Transverse colon (tissue), 4 donors: ENCODE results near the gene ENTHD1. TPM values are rescaled to one million over a fixed set of nuclear protein-coding genes. Genes with fewer than 3 reads are reported as not detected.
A peak's percentile ranks its signal among the peaks of the same experiment; 100 is the strongest.

Experiments used
- DNase-seq: peaks from one replicate; pipeline ENCODE4 v3.0.0-alpha.2; 2019
- H3K27ac ChIP-seq, 4 donors: fragments of 200-600 bp; sonication (generic); 2 replicates each; pipeline ENCODE4 v1.5.1; 2016 to 2018; ENCODE audit warnings: inconsistent platforms in 4 of 4
- H3K27me3 ChIP-seq: fragments of 200-600 bp; sonication (generic); 2 replicates; pipeline ENCODE4 v1.5.1; 2017; ENCODE audit warnings: inconsistent platforms
- H3K36me3 ChIP-seq, 4 donors: fragments of 200-600 bp; sonication (generic); 2 replicates each; pipeline ENCODE4 v1.5.1; 2017 to 2019; ENCODE audit warnings: inconsistent platforms in 4 of 4
- H3K4me1 ChIP-seq, 4 donors: fragments of 200-600 bp; sonication (generic); 2 replicates each; pipeline ENCODE4 v1.5.1; 2017 to 2020; ENCODE audit warnings: inconsistent platforms in 4 of 4
- H3K4me3 ChIP-seq, 4 donors: fragments of 200-600 bp; sonication (generic); 1 replicate in 1 of 4; 2 replicates in 3 of 4; pipeline versions ENCODE4 v1.5.1 to v1.6.1; 2017 to 2019; ENCODE audit warnings: inconsistent platforms in 4 of 4
- H3K9me3 ChIP-seq, 2 donors: fragments of 200-600 bp; sonication (generic); 2 replicates each; pipeline ENCODE4 v1.5.1; 2017 to 2019; ENCODE audit warnings: inconsistent platforms in 2 of 2
- EP300 ChIP-seq: sonication (generic); formaldehyde crosslinking; IDR thresholded peaks from one replicate; pipeline ENCODE4 v1.6.1; 2017; ENCODE audit warnings: antibody characterized with exemption, low read depth
- POLR2A ChIP-seq: fragments of 450-650 bp; IDR thresholded peaks from one replicate; pipeline ENCODE4 v1.6.1; 2016; ENCODE audit warnings: antibody characterized with exemption, mild to moderate bottlenecking, moderate library complexity
- POLR2AphosphoS5 ChIP-seq, 3 donors: sonication (generic); formaldehyde crosslinking; IDR thresholded peaks; one replicate each; pipeline ENCODE4 v1.6.1; 2016; ENCODE audit warnings: antibody characterized with exemption in 3 of 3
- WGBS, 2 donors: methylation state at CpG; one replicate each; pipeline ENCODE4 v1.1.5; 2018; ENCODE audit warnings: low coverage in 1 of 2; 5-methylcytosine and 5-hydroxymethylcytosine counted together
- in situ Hi-C, 4 donors: fragments of 200-750 bp; cut with MboI; loops; one replicate each; pipeline versions ENCODE4 v1.15.0 to v1.15.1; 2017; ENCODE audit warnings: low sequenced_read_pairs in 3 of 4, low pct_ligation_motif_present in 1 of 4, low pct_unique_long_range_greater_than_20kb in 1 of 4
- intact Hi-C: fragments of 100-400 bp; cut with DNase I; formaldehyde crosslinking; loops from one replicate; pipeline ENCODE4 v1.15.1; 2023; ENCODE audit warnings: low total_unique reads
- total RNA-seq, 4 donors: library from RNA; depleted of rRNA; stranded (reverse); fragments of >200 nt; gene quantifications; one replicate each; pipeline ENCODE4 v1.1.0, GENCODE V29; 2016
- TF ChIP-seq, protein P1 (sequence below), 5 experiments: fragments of 200-600 bp in 3 of 5; fragments of 450-650 bp in 2 of 5; sonication (generic) in 3 of 5; IDR thresholded peaks; 1 replicate in 2 of 5; 2 replicates in 3 of 5; pipeline ENCODE4 v1.5.1; 2016 to 2017; ENCODE audit warnings: antibody characterized with exemption in 5 of 5, inconsistent platforms in 3 of 5, mild to moderate bottlenecking in 2 of 5, moderate library complexity in 1 of 5

Gene ENTHD1
- total RNA-seq, 4 donors from 2014 or later: not detected

- Histone ChIP-seq H3K4me1 (no peaks in the 10 kb centered on the region), H3K36me3 (no peaks in the 10 kb centered on the region), H3K4me3 (no peak overlapping the region), H3K9me3 (no peaks in the 10 kb centered on the region), H3K27me3 (peaks cover 8% of the 10 kb centered on the region), H3K27ac (no peak overlapping the region)
- TF ChIP-seq, protein P1, sequence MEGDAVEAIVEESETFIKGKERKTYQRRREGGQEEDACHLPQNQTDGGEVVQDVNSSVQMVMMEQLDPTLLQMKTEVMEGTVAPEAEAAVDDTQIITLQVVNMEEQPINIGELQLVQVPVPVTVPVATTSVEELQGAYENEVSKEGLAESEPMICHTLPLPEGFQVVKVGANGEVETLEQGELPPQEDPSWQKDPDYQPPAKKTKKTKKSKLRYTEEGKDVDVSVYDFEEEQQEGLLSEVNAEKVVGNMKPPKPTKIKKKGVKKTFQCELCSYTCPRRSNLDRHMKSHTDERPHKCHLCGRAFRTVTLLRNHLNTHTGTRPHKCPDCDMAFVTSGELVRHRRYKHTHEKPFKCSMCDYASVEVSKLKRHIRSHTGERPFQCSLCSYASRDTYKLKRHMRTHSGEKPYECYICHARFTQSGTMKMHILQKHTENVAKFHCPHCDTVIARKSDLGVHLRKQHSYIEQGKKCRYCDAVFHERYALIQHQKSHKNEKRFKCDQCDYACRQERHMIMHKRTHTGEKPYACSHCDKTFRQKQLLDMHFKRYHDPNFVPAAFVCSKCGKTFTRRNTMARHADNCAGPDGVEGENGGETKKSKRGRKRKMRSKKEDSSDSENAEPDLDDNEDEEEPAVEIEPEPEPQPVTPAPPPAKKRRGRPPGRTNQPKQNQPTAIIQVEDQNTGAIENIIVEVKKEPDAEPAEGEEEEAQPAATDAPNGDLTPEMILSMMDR (IDR thresholded peaks at IDR 0.05): no peak
- no peak for TF ChIP-seq POLR2AphosphoS5 (IDR thresholded peaks at IDR 0.05)
- no peak for TF ChIP-seq POLR2A
- TF ChIP-seq EP300: no peak
- DNase-seq: no peak
- WGBS, 2 donors: 59 to 71% methylated on average over 5 to 6 of the region's 6 CpGs
- intact Hi-C loops (no loop called here), in situ Hi-C loops (no loop called here)
These were observed 43.1 kb upstream of the ENTHD1 start for GRCh38 chr22:39936523-39937145.

GRCh38 chr22:39935612-39936011 is 42.1 kb upstream of the ENTHD1 start:
- H3K9me3 ChIP-seq: no peaks in the 10 kb centered on the region
- peaks cover 16% of the 10 kb centered on the region for H3K27me3 ChIP-seq
- H3K27ac ChIP-seq: no peak overlapping the region
- no peak overlapping the region for H3K4me3 ChIP-seq
- in situ Hi-C loops (no loop called here), intact Hi-C loops (no loop called here)
- DNase-seq: no peak
- TF ChIP-seq, protein P1 (IDR thresholded peaks at IDR 0.05): no peak
- TF ChIP-seq POLR2A (no peak), EP300 (no peak), POLR2AphosphoS5 (IDR thresholded peaks at IDR 0.05) (no peak)
- WGBS, 2 donors: 76 to 77% methylated on average over 4 to 6 of the region's 6 CpGs
- no peaks in the 10 kb centered on the region for H3K36me3 ChIP-seq
- H3K4me1 ChIP-seq: no peaks in the 10 kb centered on the region

- TF ChIP-seq POLR2A (no peak), EP300 (no peak), POLR2AphosphoS5 (IDR thresholded peaks at IDR 0.05) (no peak)
- TF ChIP-seq, protein P1 (IDR thresholded peaks at IDR 0.05): no peak
- DNase-seq: no peak
- Histone ChIP-seq H3K27me3 (peaks cover 17% of the 10 kb centered on the region), H3K36me3 (no peaks in the 10 kb centered on the region), H3K4me1 (no peaks in the 10 kb centered on the region), H3K27ac (no peak overlapping the region), H3K9me3 (no peaks in the 10 kb centered on the region), H3K4me3 (no peak overlapping the region)
- in situ Hi-C loops (no loop called here), intact Hi-C loops (no loop called here)
- 76 to 84% methylated on average over 4 of the region's 4 CpGs for WGBS, 2 donors
These were observed 41.6 kb upstream of the ENTHD1 start for GRCh38 chr22:39935116-39935515.

- 88 to 94% methylated on average over 5 to 8 of the region's 8 CpGs for WGBS, 2 donors
- in situ Hi-C loops (no loop called here), intact Hi-C loops (no loop called here)
- Histone ChIP-seq H3K27ac (peak overlapping the region in 1 of 4 donors; percentile 17), H3K36me3 (no peaks in the 10 kb centered on the region), H3K27me3 (peaks cover 17% of the 10 kb centered on the region), H3K4me3 (no peak overlapping the region), H3K4me1 (peaks cover 0 to 8% (median 3%) of the 10 kb centered on the region in 4 donors), H3K9me3 (no peaks in the 10 kb centered on the region)
- TF ChIP-seq, protein P1 (IDR thresholded peaks at IDR 0.05): no peak
- TF ChIP-seq EP300 (no peak), POLR2AphosphoS5 (IDR thresholded peaks at IDR 0.05) (no peak), POLR2A (no peak)
- DNase-seq: no peak
These were observed 40.2 kb upstream of the ENTHD1 start for GRCh38 chr22:39933741-39934140.
